CD14-positive monocyte (primary cell): ENCODE results near the gene LRRFIP1. TPM values are rescaled to one million over a fixed set of nuclear protein-coding genes. Genes with fewer than 3 reads are reported as not detected.

Source experiments
- DNase-seq, 3 donors: peaks; one replicate each; pipeline ENCODE4 v3.0.0-alpha.2; 2011 to 2022
- H2AFZ ChIP-seq: 2 replicates; pipeline ENCODE4 v1.6.0; 2012; ENCODE audit warnings: mild to moderate bottlenecking, low read depth, low read length, inconsistent platforms; ENCODE audit not compliant: insufficient read depth, poor library complexity, severe bottlenecking
- H3K27ac ChIP-seq, 2 donors: 1 replicate in 1 of 2; 2 replicates in 1 of 2; pipeline ENCODE4 v1.5.1; 2012 to 2013; ENCODE audit warnings: low read length in 2 of 2, control low read depth in 1 of 2, inconsistent platforms in 1 of 2, low read depth in 1 of 2, mild to moderate bottlenecking in 1 of 2
- H3K27me3 ChIP-seq, 2 donors: one replicate each; pipeline versions ENCODE4 v1.6.0 to v1.6.1; 2011 to 2013; ENCODE audit warnings: low read length in 2 of 2; ENCODE audit not compliant: control insufficient read depth in 2 of 2, insufficient read depth in 2 of 2
- H3K36me3 ChIP-seq, 2 donors: replicated peaks in 1 of 2; 1 replicate in 1 of 2; 2 replicates in 1 of 2; pipeline versions ENCODE4 v1.5.1 to v1.6.1; 2012 to 2013; ENCODE audit warnings: low read length in 2 of 2, control low read depth in 1 of 2, inconsistent platforms in 1 of 2, mild to moderate bottlenecking in 1 of 2; ENCODE audit not compliant: insufficient read depth in 2 of 2, control insufficient read depth in 1 of 2
- H3K4me1 ChIP-seq, 2 donors: 1 replicate in 1 of 2; 2 replicates in 1 of 2; pipeline versions ENCODE4 v1.5.1 to v1.6.1; 2012 to 2013; ENCODE audit warnings: low read length in 2 of 2, control low read depth in 1 of 2, inconsistent platforms in 1 of 2, mild to moderate bottlenecking in 1 of 2, moderate library complexity in 1 of 2; ENCODE audit not compliant: insufficient read depth in 2 of 2, control insufficient read depth in 1 of 2
- H3K4me2 ChIP-seq: replicated peaks from 2 replicates; pipeline ENCODE3; 2012; ENCODE audit warnings: low read length, moderate library complexity, mild to moderate bottlenecking; ENCODE audit not compliant: poor library complexity, severe bottlenecking; ENCODE audit errors: extremely low read depth
- H3K4me3 ChIP-seq, 3 experiments: fragments of 200-600 bp in 1 of 3; sonication (generic) in 1 of 3; replicated peaks in 1 of 3; 1 replicate in 2 of 3; 2 replicates in 1 of 3; pipeline ENCODE4 v1.5.1; 2011 to 2013; ENCODE audit warnings: low read length in 3 of 3, mild to moderate bottlenecking in 3 of 3, control low read depth in 2 of 3, low read depth in 2 of 3, inconsistent platforms in 1 of 3, moderate library complexity in 1 of 3
- H3K79me2 ChIP-seq: 2 replicates; pipeline ENCODE4 v1.6.0; 2012; ENCODE audit warnings: mild to moderate bottlenecking, control low read depth, inconsistent platforms, low read length, moderate library complexity; ENCODE audit not compliant: insufficient read depth
- H3K9ac ChIP-seq: 2 replicates; pipeline ENCODE4 v1.6.0; 2017; ENCODE audit warnings: low read length, mild to moderate bottlenecking; ENCODE audit not compliant: insufficient read depth, poor library complexity, severe bottlenecking
- H3K9me3 ChIP-seq, 2 donors: replicated peaks in 1 of 2; 1 replicate in 1 of 2; 2 replicates in 1 of 2; pipeline versions ENCODE4 v1.5.1 to v1.6.1; 2012 to 2013; ENCODE audit warnings: low read length in 2 of 2, control low read depth in 1 of 2; ENCODE audit not compliant: control insufficient read depth in 1 of 2, insufficient read depth in 1 of 2
- H4K20me1 ChIP-seq: 2 replicates; pipeline ENCODE4 v1.6.0; 2012; ENCODE audit warnings: mild to moderate bottlenecking, low read length, control low read depth, moderate library complexity; ENCODE audit not compliant: insufficient read depth
- H3K27ac Mint-ChIP-seq, 7 donors: one replicate each; pipeline ENCODE4 v1.8.0; 2020; ENCODE audit warnings: mild to moderate bottlenecking in 7 of 7, mixed read lengths in 7 of 7, moderate library complexity in 6 of 7, inconsistent platforms in 2 of 7
- H3K27me3 Mint-ChIP-seq, 3 donors: one replicate each; pipeline ENCODE4 v1.8.0; 2021 to 2022; ENCODE audit warnings: low read depth in 3 of 3, mild to moderate bottlenecking in 3 of 3, mixed read lengths in 3 of 3, moderate library complexity in 3 of 3, inconsistent platforms in 1 of 3
- H3K36me3 Mint-ChIP-seq, 2 donors: one replicate each; pipeline ENCODE4 v1.8.0; 2020; ENCODE audit warnings: mixed read lengths in 2 of 2, inconsistent platforms in 1 of 2, mild to moderate bottlenecking in 1 of 2
- H3K4me1 Mint-ChIP-seq: one replicate; pipeline ENCODE4 v1.8.0; 2020; ENCODE audit warnings: mild to moderate bottlenecking, mixed read lengths
- H3K4me3 Mint-ChIP-seq, 2 donors: one replicate each; pipeline ENCODE4 v1.8.0; 2020; ENCODE audit warnings: mild to moderate bottlenecking in 2 of 2, mixed read lengths in 2 of 2, moderate library complexity in 1 of 2
- H3K9me3 Mint-ChIP-seq, 7 donors: one replicate each; pipeline ENCODE4 v1.8.0; 2020 to 2022; ENCODE audit warnings: mixed read lengths in 7 of 7, mild to moderate bottlenecking in 6 of 7, moderate library complexity in 6 of 7, inconsistent platforms in 2 of 7
- WGBS: methylation state at CpG from one replicate; pipeline ENCODE4 v1.1.5; 2013; ENCODE audit warnings: missing lambda C conversion rate; ENCODE audit not compliant: insufficient coverage; 5-methylcytosine and 5-hydroxymethylcytosine counted together
- intact Hi-C, 2 donors: fragments of 100-400 bp; cut with micrococcal nuclease; formaldehyde crosslinking; loops; one replicate each; pipeline versions ENCODE4 v1.15.0 to v1.15.1; 2023
- polyA plus RNA-seq, 3 donors: library from polyadenylated mRNA; depleted of rRNA in 1 of 3; unstranded in 2 of 3; stranded (reverse) in 1 of 3; fragments of 300-500 nt in 2 of 3; fragments of >200 nt in 1 of 3; fragmentation: Illumina TruSeq in 2 of 3; gene quantifications; 1 replicate in 2 of 3; 2 replicates in 1 of 3; pipeline ENCODE4 v1.2.3, GENCODE V29; 2012 to 2021
- TF ChIP-seq, protein P1 (sequence below): fragments of 200-600 bp; IDR thresholded peaks from one replicate; pipeline ENCODE4 v1.8.0; 2022; ENCODE audit warnings: antibody characterized with exemption, mild to moderate bottlenecking

LRRFIP1 gene
- polyA plus RNA-seq, 3 donors = 67.3 to 148 (median 98.3) TPM

DNA sequence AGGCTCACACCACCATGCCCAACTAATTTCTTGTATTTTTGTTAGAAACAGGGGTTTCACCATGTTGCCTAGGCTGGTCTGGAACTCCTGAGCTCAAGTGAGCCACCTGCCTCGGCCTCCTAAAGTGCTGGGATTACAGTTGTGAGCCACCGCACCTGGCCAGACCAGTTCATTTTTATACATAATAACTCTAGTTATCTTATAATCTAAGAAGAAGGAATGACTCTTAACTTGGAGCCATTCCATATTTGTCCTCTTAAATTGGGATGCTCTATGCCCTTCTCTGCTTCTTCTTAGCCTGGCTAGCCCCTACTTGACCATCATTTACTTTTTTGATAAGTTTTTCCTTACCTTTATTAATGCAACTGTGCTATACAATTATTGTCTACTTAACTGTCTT, 174.1 kb downstream of the LRRFIP1 start:
- Histone ChIP-seq H3K79me2 (no peaks in the 10 kb centered on the region), H3K9ac (no peak overlapping the region), H3K27me3 (no peaks in the 10 kb centered on the region), H3K36me3 (no peaks in the 10 kb centered on the region), H3K27ac (no peak overlapping the region), H3K4me2 (no peak overlapping the region), H3K9me3 (peaks cover 18 to 26% of the 10 kb centered on the region in 2 donors), H3K4me3 (no peak overlapping the region), H3K4me1 (no peaks in the 10 kb centered on the region), H2AFZ (no peak overlapping the region), H4K20me1 (no peaks in the 10 kb centered on the region)
- no peak for DNase-seq
- intact Hi-C loops = no loop called here
- Mint-ChIP-seq H3K27me3 (no peaks in the 10 kb centered on the region), H3K4me1 (no peaks in the 10 kb centered on the region), H3K27ac (peak overlapping the region in 1 of 7 donors; percentile 75), H3K4me3 (no peak overlapping the region), H3K9me3 (peaks cover 18 to 31% (median 21%) of the 10 kb centered on the region in 7 donors), H3K36me3 (peaks cover 0 to 18% of the 10 kb centered on the region in 2 donors)
- WGBS = no CpG with 5 or more reads among the region's 2 CpGs
- TF ChIP-seq, protein P1, sequence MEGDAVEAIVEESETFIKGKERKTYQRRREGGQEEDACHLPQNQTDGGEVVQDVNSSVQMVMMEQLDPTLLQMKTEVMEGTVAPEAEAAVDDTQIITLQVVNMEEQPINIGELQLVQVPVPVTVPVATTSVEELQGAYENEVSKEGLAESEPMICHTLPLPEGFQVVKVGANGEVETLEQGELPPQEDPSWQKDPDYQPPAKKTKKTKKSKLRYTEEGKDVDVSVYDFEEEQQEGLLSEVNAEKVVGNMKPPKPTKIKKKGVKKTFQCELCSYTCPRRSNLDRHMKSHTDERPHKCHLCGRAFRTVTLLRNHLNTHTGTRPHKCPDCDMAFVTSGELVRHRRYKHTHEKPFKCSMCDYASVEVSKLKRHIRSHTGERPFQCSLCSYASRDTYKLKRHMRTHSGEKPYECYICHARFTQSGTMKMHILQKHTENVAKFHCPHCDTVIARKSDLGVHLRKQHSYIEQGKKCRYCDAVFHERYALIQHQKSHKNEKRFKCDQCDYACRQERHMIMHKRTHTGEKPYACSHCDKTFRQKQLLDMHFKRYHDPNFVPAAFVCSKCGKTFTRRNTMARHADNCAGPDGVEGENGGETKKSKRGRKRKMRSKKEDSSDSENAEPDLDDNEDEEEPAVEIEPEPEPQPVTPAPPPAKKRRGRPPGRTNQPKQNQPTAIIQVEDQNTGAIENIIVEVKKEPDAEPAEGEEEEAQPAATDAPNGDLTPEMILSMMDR = no peak

DNA sequence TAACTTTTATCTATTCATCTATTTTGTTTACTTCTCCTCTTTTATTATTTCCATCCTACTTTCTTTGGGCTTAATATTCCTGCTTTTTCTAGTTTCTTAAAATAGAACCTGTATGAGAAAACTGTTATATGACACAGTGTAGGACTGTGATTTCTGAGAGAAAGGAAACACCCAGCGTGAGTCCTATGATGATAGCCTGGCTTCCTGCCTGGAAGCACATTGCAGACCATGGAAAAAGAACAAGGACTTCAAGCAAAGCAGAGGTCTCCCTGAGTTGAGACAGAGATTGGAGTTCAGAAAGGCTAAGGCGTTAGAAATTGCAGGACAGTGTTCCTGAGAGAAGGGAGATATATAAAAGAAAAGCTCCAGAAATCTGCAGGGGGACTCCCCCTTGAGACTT, 178.9 kb downstream of the LRRFIP1 start:
- Mint-ChIP-seq H3K27ac (no peak overlapping the region), H3K27me3 (peaks cover 2 to 6% (median 3%) of the 10 kb centered on the region in 3 donors), H3K9me3 (peaks cover 0 to 7% (median 3%) of the 10 kb centered on the region in 7 donors), H3K36me3 (no peaks in the 10 kb centered on the region), H3K4me3 (no peak overlapping the region), H3K4me1 (no peaks in the 10 kb centered on the region)
- TF ChIP-seq, protein P1 = no peak
- intact Hi-C loops = no loop called here
- Histone ChIP-seq H3K4me3 (no peak overlapping the region), H3K27ac (no peak overlapping the region), H3K9ac (no peak overlapping the region), H3K79me2 (no peaks in the 10 kb centered on the region), H4K20me1 (no peaks in the 10 kb centered on the region), H3K4me1 (no peaks in the 10 kb centered on the region), H2AFZ (no peak overlapping the region), H3K9me3 (no peaks in the 10 kb centered on the region), H3K4me2 (no peak overlapping the region), H3K27me3 (peaks cover 0 to 4% of the 10 kb centered on the region in 2 donors), H3K36me3 (no peaks in the 10 kb centered on the region)
- 88% methylated on average over 1 of the region's 2 CpGs for WGBS
- no peak for DNase-seq
